ENCODE results near the gene PSD. TPM values are rescaled to one million over a fixed set of nuclear protein-coding genes. Genes with fewer than 3 reads are reported as not detected.

PSD gene
- 2.4 TPM for polyA plus RNA-seq (2013, experiment 1 of 2)
- polyA plus RNA-seq (2013, experiment 2 of 2) = 1.9 TPM

DNA sequence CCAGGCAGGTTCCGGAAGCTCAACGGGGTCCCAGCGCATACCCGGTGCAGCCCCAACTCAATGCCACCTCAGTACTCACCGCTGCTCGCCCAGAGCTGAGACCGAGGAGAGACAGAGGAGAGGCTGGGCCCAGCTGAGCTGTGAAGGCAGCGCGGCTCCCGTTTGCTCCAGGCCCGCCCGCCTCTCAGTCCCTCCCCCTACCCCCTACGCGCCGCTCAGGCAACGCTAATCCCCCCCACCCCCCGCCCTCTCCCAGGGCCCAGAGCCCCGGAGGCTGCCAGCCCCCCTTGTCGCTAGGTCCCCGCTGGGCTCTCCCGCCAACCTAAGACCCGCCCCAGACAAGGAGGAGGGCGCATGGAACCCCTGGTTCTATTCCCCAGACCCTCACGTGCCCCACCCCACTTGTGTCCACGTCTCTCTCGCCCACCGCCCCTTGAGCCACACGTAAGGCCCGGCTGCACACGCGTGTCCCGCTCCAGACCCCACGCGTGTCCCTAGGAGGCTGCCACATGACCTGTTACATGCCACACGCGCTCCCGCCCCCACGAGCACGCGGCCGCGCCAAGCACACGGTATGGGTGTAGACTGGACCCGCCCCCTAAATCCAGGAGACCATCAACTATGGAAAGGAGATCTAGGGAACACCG is at the start of gene PSD:
TSS of gene PSD (minus strand) at position 164 of the 647 bp plus-strand sequence. CDS start 1,747 bp downstream, outside the sequence.
- no peak within 1 kb of the TSS for H3K4ac ChIP-seq (ENCODE audit: low read length)
- no peak for DNase-seq (ENCODE audit: low spot score)
- H2BK15ac ChIP-seq (ENCODE audit: low read length) = peak within 1 kb of the TSS; percentile 45
- no peak within 1 kb of the TSS for H4K91ac ChIP-seq (ENCODE audit: low read depth, low read length, poor library complexity)
- no peaks in the 10 kb centered on the region for H3K9me3 ChIP-seq (replicated peaks in 1 of 2; ENCODE audit: control insufficient read depth in 2 of 2, insufficient read depth in 1 of 2, low read depth in 1 of 2, low read length in 2 of 2)
- H2BK12ac ChIP-seq (ENCODE audit: low read length) = no peak within 1 kb of the TSS
- no peak within 1 kb of the TSS for H2BK120ac ChIP-seq (ENCODE audit: low read depth, low read length)
- H3K27ac ChIP-seq (replicated peaks; ENCODE audit: low read length) = no peak within 1 kb of the TSS
- no peak within 1 kb of the TSS for H2BK5ac ChIP-seq (ENCODE audit: low read length)
- no peaks in the 10 kb centered on the region for H3K79me1 ChIP-seq (ENCODE audit: low read depth, low read length)
- peak within 1 kb of the TSS; percentile 84 for H3K18ac ChIP-seq (ENCODE audit: low read length)
- H3K27me3 ChIP-seq (ENCODE audit: control insufficient read depth in 3 of 3, insufficient read depth in 3 of 3, low read depth in 1 of 3, low read length in 3 of 3) = peaks cover 0 to 15% (median 0%) of the 10 kb centered on the region in 3 experiments
- H3K14ac ChIP-seq (ENCODE audit: low read length) = no peak within 1 kb of the TSS
- peak within 1 kb of the TSS; percentile 98 for H2AFZ ChIP-seq (ENCODE audit: low read length)
- H2AK5ac ChIP-seq (ENCODE audit: low read depth, low read length) = peak within 1 kb of the TSS; percentile 72
- peak within 1 kb of the TSS; percentile 27 for H3K9ac ChIP-seq (ENCODE audit: low read depth, low read length, poor library complexity)
- peak within 1 kb of the TSS; percentile 81 to 87 for H3K4me3 ChIP-seq (ENCODE audit: low read length in 2 of 2)
- peak within 1 kb of the TSS; percentile 100 for H3K4me2 ChIP-seq (ENCODE audit: insufficient read depth, low read length, poor library complexity, severe bottlenecking)
- H3K36me3 ChIP-seq (replicated peaks in 1 of 2; ENCODE audit: control insufficient read depth in 2 of 2, insufficient read depth in 2 of 2, low read length in 2 of 2) = peaks cover 6 to 22% of the 10 kb centered on the region in 2 donors
- H3K4me1 ChIP-seq (ENCODE audit: control insufficient read depth in 2 of 2, insufficient read depth in 1 of 2, low read depth in 1 of 2, low read length in 2 of 2) = peaks cover 30 to 32% of the 10 kb centered on the region in 2 donors
- no peak within 1 kb of the TSS for H4K8ac ChIP-seq (ENCODE audit: low read depth, low read length)
- no peak within 1 kb of the TSS for H3K23ac ChIP-seq (ENCODE audit: low read depth, low read length, poor library complexity)
- WGBS, 2 donors (ENCODE audit: extremely low coverage in 2 of 2, insufficient read length in 2 of 2, insufficient replicate concordance in 1 of 2) = no CpG with 5 or more reads among the region's 45 CpGs

DNA sequence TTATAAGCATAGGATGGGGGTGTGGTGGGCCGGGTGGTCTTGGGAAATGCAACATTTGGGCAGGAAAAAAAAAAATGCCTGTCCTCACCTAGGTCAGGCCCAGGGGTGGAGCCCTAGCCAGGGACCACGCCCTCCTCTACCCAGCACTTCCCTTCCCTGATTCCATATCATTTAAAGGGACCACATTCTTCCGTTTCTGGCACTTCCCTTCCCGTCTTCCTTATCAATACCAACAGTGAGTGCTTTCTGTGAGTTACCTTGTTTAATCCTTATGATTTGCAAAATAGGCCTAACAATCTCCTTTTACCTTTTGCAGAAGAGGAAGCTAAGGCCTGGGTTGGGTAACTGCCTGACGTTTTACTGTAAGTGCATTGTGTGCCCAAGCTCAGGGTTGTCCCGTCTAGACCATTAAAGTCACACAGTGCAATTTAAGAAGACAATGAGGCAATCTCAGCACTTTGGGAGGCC is 49.4 kb upstream of the PSD start:
- Histone ChIP-seq H2AK5ac (ENCODE audit: low read depth, low read length) (no peak overlapping the region), H3K4me1 (ENCODE audit: control insufficient read depth in 2 of 2, insufficient read depth in 1 of 2, low read depth in 1 of 2, low read length in 2 of 2) (peaks cover 3 to 5% of the 10 kb centered on the region in 2 donors), H4K8ac (ENCODE audit: low read depth, low read length) (no peak overlapping the region), H2BK15ac (ENCODE audit: low read length) (no peak overlapping the region), H3K18ac (ENCODE audit: low read length) (no peak overlapping the region), H3K27me3 (ENCODE audit: control insufficient read depth in 3 of 3, insufficient read depth in 3 of 3, low read depth in 1 of 3, low read length in 3 of 3) (peaks cover 0 to 4% (median 0%) of the 10 kb centered on the region in 3 experiments), H2BK120ac (ENCODE audit: low read depth, low read length) (no peak overlapping the region), H4K91ac (ENCODE audit: low read depth, low read length, poor library complexity) (no peak overlapping the region), H3K4me3 (ENCODE audit: low read length in 2 of 2) (no peak overlapping the region), H2AFZ (ENCODE audit: low read length) (no peak overlapping the region), H3K9ac (ENCODE audit: low read depth, low read length, poor library complexity) (no peak overlapping the region), H3K27ac (replicated peaks; ENCODE audit: low read length) (no peak overlapping the region), H3K79me1 (ENCODE audit: low read depth, low read length) (peaks cover 2% of the 10 kb centered on the region), H2BK12ac (ENCODE audit: low read length) (no peak overlapping the region), H3K4ac (ENCODE audit: low read length) (no peak overlapping the region), H3K36me3 (replicated peaks in 1 of 2; ENCODE audit: control insufficient read depth in 2 of 2, insufficient read depth in 2 of 2, low read length in 2 of 2) (peaks cover 0 to 17% of the 10 kb centered on the region in 2 donors), H3K23ac (ENCODE audit: low read depth, low read length, poor library complexity) (no peak overlapping the region), H3K9me3 (replicated peaks in 1 of 2; ENCODE audit: control insufficient read depth in 2 of 2, insufficient read depth in 1 of 2, low read depth in 1 of 2, low read length in 2 of 2) (no peaks in the 10 kb centered on the region), H3K14ac (ENCODE audit: low read length) (no peak overlapping the region), H3K4me2 (ENCODE audit: insufficient read depth, low read length, poor library complexity, severe bottlenecking) (no peak overlapping the region), H2BK5ac (ENCODE audit: low read length) (no peak overlapping the region)
- DNase-seq (ENCODE audit: low spot score) = no peak
- no CpG with 5 or more reads among the region's 6 CpGs for WGBS, 2 donors (ENCODE audit: extremely low coverage in 2 of 2, insufficient read length in 2 of 2, insufficient replicate concordance in 1 of 2)

DNA sequence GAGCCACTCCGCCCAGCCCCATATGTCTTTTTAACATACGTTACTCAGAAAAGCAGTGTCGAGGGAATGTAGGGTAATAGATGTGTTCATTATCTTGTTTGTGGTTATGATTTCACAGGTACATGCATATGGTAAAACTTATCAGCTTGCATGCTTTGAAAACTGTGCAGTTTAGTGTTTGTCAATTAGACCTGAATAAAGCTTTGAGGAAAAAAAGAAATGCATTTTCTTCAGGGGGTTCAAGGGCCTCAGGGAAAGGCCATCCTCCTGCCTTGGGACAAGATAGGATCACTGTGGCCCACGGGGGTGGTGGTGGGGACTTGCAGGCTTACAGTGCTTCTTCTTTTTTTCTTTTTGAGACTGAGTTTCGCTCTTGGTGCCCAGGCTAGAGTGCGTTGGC is 48.7 kb upstream of the PSD start:
- Histone ChIP-seq H3K4ac (ENCODE audit: low read length) (no peak overlapping the region), H4K8ac (ENCODE audit: low read depth, low read length) (no peak overlapping the region), H2BK120ac (ENCODE audit: low read depth, low read length) (no peak overlapping the region), H2BK12ac (ENCODE audit: low read length) (no peak overlapping the region), H3K36me3 (replicated peaks in 1 of 2; ENCODE audit: control insufficient read depth in 2 of 2, insufficient read depth in 2 of 2, low read length in 2 of 2) (peaks cover 0 to 17% of the 10 kb centered on the region in 2 donors), H2BK15ac (ENCODE audit: low read length) (no peak overlapping the region), H3K79me1 (ENCODE audit: low read depth, low read length) (peaks cover 4% of the 10 kb centered on the region), H2BK5ac (ENCODE audit: low read length) (no peak overlapping the region), H4K91ac (ENCODE audit: low read depth, low read length, poor library complexity) (no peak overlapping the region), H3K14ac (ENCODE audit: low read length) (no peak overlapping the region), H3K18ac (ENCODE audit: low read length) (no peak overlapping the region), H3K4me2 (ENCODE audit: insufficient read depth, low read length, poor library complexity, severe bottlenecking) (no peak overlapping the region), H3K4me3 (ENCODE audit: low read length in 2 of 2) (no peak overlapping the region), H3K9me3 (replicated peaks in 1 of 2; ENCODE audit: control insufficient read depth in 2 of 2, insufficient read depth in 1 of 2, low read depth in 1 of 2, low read length in 2 of 2) (no peaks in the 10 kb centered on the region), H2AFZ (ENCODE audit: low read length) (no peak overlapping the region), H3K23ac (ENCODE audit: low read depth, low read length, poor library complexity) (no peak overlapping the region), H3K4me1 (ENCODE audit: control insufficient read depth in 2 of 2, insufficient read depth in 1 of 2, low read depth in 1 of 2, low read length in 2 of 2) (peaks cover 6 to 11% of the 10 kb centered on the region in 2 donors), H3K27me3 (ENCODE audit: control insufficient read depth in 3 of 3, insufficient read depth in 3 of 3, low read depth in 1 of 3, low read length in 3 of 3) (peaks cover 0 to 11% (median 0%) of the 10 kb centered on the region in 3 experiments), H3K27ac (replicated peaks; ENCODE audit: low read length) (no peak overlapping the region), H2AK5ac (ENCODE audit: low read depth, low read length) (no peak overlapping the region), H3K9ac (ENCODE audit: low read depth, low read length, poor library complexity) (no peak overlapping the region)
- WGBS, 2 donors (ENCODE audit: extremely low coverage in 2 of 2, insufficient read length in 2 of 2, insufficient replicate concordance in 1 of 2) = no CpG with 5 or more reads among the region's 6 CpGs
- DNase-seq (ENCODE audit: low spot score) = no peak

DNA sequence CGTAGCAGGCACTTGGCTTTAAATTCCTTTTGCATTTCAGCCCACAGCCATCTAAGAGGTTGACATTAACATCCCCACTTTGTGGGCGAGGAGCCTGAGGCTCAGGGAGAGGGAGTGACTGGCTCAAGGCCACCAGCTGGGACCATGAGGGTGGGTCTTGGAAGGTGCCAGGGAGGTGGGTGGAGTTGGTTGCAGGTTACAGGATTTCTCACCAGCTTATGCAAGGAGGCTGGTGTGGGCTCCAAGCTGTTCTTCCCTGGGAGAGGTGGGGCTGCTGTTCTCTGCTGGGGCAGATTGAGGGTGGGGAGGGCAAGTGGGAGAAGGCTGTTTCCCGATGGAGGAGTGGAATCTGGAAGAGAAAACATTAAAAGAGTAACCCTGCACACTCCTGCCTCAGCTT is 46.9 kb upstream of the PSD start:
- no peak overlapping the region for H3K18ac ChIP-seq (ENCODE audit: low read length)
- H3K14ac ChIP-seq (ENCODE audit: low read length) = no peak overlapping the region
- H2BK15ac ChIP-seq (ENCODE audit: low read length) = no peak overlapping the region
- peaks cover 0 to 17% of the 10 kb centered on the region in 2 donors for H3K36me3 ChIP-seq (replicated peaks in 1 of 2; ENCODE audit: control insufficient read depth in 2 of 2, insufficient read depth in 2 of 2, low read length in 2 of 2)
- H3K9me3 ChIP-seq (replicated peaks in 1 of 2; ENCODE audit: control insufficient read depth in 2 of 2, insufficient read depth in 1 of 2, low read depth in 1 of 2, low read length in 2 of 2) = no peaks in the 10 kb centered on the region
- no peak overlapping the region for H2BK5ac ChIP-seq (ENCODE audit: low read length)
- H3K4me3 ChIP-seq (ENCODE audit: low read length in 2 of 2) = no peak overlapping the region
- no peak overlapping the region for H4K91ac ChIP-seq (ENCODE audit: low read depth, low read length, poor library complexity)
- no peak overlapping the region for H2AFZ ChIP-seq (ENCODE audit: low read length)
- H3K79me1 ChIP-seq (ENCODE audit: low read depth, low read length) = peaks cover 4% of the 10 kb centered on the region
- H3K27me3 ChIP-seq (ENCODE audit: control insufficient read depth in 3 of 3, insufficient read depth in 3 of 3, low read depth in 1 of 3, low read length in 3 of 3) = peaks cover 0 to 20% (median 0%) of the 10 kb centered on the region in 3 experiments
- no peak overlapping the region for H3K4me2 ChIP-seq (ENCODE audit: insufficient read depth, low read length, poor library complexity, severe bottlenecking)
- peaks cover 13 to 23% of the 10 kb centered on the region in 2 donors for H3K4me1 ChIP-seq (ENCODE audit: control insufficient read depth in 2 of 2, insufficient read depth in 1 of 2, low read depth in 1 of 2, low read length in 2 of 2)
- no peak overlapping the region for H3K4ac ChIP-seq (ENCODE audit: low read length)
- H2BK120ac ChIP-seq (ENCODE audit: low read depth, low read length) = no peak overlapping the region
- no CpG with 5 or more reads among the region's 3 CpGs for WGBS, 2 donors (ENCODE audit: extremely low coverage in 2 of 2, insufficient read length in 2 of 2, insufficient replicate concordance in 1 of 2)
- no peak overlapping the region for H2BK12ac ChIP-seq (ENCODE audit: low read length)
- no peak overlapping the region for H3K23ac ChIP-seq (ENCODE audit: low read depth, low read length, poor library complexity)
- no peak overlapping the region for H3K9ac ChIP-seq (ENCODE audit: low read depth, low read length, poor library complexity)
- DNase-seq (ENCODE audit: low spot score) = no peak
- no peak overlapping the region for H3K27ac ChIP-seq (replicated peaks; ENCODE audit: low read length)
- H4K8ac ChIP-seq (ENCODE audit: low read depth, low read length) = no peak overlapping the region
- H2AK5ac ChIP-seq (ENCODE audit: low read depth, low read length) = no peak overlapping the region
